ENCODE measurements around the gene TBC1D19. TPM values are rescaled to one million over a fixed set of nuclear protein-coding genes. Genes with fewer than 3 reads are reported as not detected.

Gene TBC1D19
- total and polyA plus RNA-seq, 9 of the 15 experiments (the other 6 are each of a cell fraction or from before 2014, with no cell fraction given) = 0.73 to 5.6 (median 3.7) TPM

DNA sequence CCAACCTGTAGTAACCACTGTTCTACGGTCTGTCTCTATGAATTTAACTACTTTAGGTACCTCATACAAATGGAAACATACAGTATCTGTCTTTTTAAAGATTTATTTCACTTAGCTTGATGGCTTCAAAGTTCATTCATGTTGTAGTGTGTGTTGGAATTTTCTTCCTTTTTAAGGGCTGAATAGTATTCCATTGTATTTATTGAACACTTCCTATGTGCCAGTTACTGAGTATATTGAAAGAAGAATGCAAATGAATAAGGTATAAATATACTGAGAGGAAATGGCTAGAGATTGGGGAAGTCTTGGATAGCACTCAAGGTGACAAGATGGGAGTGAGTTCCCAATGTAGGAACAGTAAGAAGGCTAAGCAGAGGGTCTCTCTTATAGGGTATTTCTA lies 17.3 kb downstream of the TBC1D19 start (continued):
- TF ChIP-seq ETV1 (tag; conservative IDR thresholded peaks at IDR 0.05; ENCODE audit: low read depth) (no peak), ZNF140 (CRISPR knock-in tag; IDR thresholded peaks at IDR 0.05) (no peak), MYBL2 (IDR thresholded peaks at IDR 0.05; ENCODE audit: low read depth) (no peak), MYBL2 (CRISPR knock-in tag; IDR thresholded peaks at IDR 0.05; ENCODE audit: borderline replicate concordance) (no peak), EHMT2 (IDR thresholded peaks at IDR 0.05) (no peak), STAT5B (CRISPR knock-in tag; IDR thresholded peaks at IDR 0.05) (no peak), DMBX1 (CRISPR knock-in tag; IDR thresholded peaks at IDR 0.05; ENCODE audit: borderline replicate concordance) (no peak), BCOR (IDR thresholded peaks at IDR 0.05) (peak; percentile 61; the same call in 1 of the 2 replicates), FIP1L1 (IDR thresholded peaks at IDR 0.05; ENCODE audit: low read depth, low read length, poor library complexity, severe bottlenecking) (no peak), POLR2AphosphoS5 (IDR thresholded peaks at IDR 0.05; ENCODE audit: control insufficient read depth, insufficient read depth, low read depth, low read length) (no peak), HOXB6 (CRISPR knock-in tag; IDR thresholded peaks at IDR 0.05; ENCODE audit: borderline replicate concordance) (no peak), SLC30A9 (CRISPR knock-in tag; IDR thresholded peaks at IDR 0.05) (no peak), SIX5 (IDR thresholded peaks at IDR 0.05; ENCODE audit: borderline replicate concordance in 1 of 2, insufficient read depth in 1 of 2, low read depth in 1 of 2, low read length in 2 of 2) (no peak), LEF1 (IDR thresholded peaks at IDR 0.05) (no peak), ZNF174 (CRISPR knock-in tag; IDR thresholded peaks at IDR 0.05) (no peak), EGR1 (conservative IDR thresholded peaks at IDR 0.05) (no peak)
- TF ChIP-seq, protein P1, sequence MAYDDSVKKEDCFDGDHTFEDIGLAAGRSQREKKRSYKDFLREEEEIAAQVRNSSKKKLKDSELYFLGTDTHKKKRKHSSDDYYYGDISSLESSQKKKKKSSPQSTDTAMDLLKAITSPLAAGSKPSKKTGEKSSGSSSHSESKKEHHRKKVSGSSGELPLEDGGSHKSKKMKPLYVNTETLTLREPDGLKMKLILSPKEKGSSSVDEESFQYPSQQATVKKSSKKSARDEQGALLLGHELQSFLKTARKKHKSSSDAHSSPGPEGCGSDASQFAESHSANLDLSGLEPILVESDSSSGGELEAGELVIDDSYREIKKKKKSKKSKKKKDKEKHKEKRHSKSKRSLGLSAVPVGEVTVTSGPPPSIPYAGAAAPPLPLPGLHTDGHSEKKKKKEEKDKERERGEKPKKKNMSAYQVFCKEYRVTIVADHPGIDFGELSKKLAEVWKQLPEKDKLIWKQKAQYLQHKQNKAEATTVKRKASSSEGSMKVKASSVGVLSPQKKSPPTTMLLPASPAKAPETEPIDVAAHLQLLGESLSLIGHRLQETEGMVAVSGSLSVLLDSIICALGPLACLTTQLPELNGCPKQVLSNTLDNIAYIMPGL (CRISPR knock-in tag; IDR thresholded peaks at IDR 0.05) = no peak
- TF ChIP-seq, protein P2, sequence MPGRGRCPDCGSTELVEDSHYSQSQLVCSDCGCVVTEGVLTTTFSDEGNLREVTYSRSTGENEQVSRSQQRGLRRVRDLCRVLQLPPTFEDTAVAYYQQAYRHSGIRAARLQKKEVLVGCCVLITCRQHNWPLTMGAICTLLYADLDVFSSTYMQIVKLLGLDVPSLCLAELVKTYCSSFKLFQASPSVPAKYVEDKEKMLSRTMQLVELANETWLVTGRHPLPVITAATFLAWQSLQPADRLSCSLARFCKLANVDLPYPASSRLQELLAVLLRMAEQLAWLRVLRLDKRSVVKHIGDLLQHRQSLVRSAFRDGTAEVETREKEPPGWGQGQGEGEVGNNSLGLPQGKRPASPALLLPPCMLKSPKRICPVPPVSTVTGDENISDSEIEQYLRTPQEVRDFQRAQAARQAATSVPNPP (IDR thresholded peaks at IDR 0.05; ENCODE audit: borderline replicate concordance, insufficient read depth, insufficient read length) = no peak
- TF ChIP-seq, protein P3, sequence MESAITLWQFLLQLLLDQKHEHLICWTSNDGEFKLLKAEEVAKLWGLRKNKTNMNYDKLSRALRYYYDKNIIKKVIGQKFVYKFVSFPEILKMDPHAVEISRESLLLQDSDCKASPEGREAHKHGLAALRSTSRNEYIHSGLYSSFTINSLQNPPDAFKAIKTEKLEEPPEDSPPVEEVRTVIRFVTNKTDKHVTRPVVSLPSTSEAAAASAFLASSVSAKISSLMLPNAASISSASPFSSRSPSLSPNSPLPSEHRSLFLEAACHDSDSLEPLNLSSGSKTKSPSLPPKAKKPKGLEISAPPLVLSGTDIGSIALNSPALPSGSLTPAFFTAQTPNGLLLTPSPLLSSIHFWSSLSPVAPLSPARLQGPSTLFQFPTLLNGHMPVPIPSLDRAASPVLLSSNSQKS (CRISPR knock-in tag; IDR thresholded peaks at IDR 0.05) = no peak
